ENCODE data around the gene CYP4B1.
"Not testable (repeated sequence)": the region's sequence is repeated elsewhere in the genome, so short reads cannot be mapped to it uniquely, and the experiment has no call there.

DNA sequence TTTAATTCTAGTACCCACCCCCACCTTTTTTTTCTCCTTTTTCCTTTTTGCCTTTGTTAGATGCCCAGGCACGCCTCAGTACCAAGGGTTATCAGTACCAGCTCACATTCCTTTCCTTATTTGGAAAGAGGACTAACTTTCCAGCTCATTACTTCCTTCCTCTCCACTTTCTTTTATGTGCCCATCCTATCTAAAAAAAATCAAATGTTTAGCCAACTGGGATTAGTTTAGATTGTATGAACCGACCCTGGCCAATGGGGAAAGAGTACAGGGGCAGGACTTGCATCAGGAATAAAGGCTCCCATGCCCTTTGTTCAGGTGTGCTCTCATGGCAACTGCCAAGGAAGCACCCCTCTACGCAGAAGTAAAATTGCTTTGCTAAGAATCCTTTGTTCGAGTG is 44.1 kb upstream of the CYP4B1 start:
- TF ChIP-seq CTCF, ZNF114, ZNF37A, GLIS1, PRDM10 (tag by site-specific recombination; IDR thresholded peaks at IDR 0.05): not testable (repeated sequence)
- TF ChIP-seq, protein P1, sequence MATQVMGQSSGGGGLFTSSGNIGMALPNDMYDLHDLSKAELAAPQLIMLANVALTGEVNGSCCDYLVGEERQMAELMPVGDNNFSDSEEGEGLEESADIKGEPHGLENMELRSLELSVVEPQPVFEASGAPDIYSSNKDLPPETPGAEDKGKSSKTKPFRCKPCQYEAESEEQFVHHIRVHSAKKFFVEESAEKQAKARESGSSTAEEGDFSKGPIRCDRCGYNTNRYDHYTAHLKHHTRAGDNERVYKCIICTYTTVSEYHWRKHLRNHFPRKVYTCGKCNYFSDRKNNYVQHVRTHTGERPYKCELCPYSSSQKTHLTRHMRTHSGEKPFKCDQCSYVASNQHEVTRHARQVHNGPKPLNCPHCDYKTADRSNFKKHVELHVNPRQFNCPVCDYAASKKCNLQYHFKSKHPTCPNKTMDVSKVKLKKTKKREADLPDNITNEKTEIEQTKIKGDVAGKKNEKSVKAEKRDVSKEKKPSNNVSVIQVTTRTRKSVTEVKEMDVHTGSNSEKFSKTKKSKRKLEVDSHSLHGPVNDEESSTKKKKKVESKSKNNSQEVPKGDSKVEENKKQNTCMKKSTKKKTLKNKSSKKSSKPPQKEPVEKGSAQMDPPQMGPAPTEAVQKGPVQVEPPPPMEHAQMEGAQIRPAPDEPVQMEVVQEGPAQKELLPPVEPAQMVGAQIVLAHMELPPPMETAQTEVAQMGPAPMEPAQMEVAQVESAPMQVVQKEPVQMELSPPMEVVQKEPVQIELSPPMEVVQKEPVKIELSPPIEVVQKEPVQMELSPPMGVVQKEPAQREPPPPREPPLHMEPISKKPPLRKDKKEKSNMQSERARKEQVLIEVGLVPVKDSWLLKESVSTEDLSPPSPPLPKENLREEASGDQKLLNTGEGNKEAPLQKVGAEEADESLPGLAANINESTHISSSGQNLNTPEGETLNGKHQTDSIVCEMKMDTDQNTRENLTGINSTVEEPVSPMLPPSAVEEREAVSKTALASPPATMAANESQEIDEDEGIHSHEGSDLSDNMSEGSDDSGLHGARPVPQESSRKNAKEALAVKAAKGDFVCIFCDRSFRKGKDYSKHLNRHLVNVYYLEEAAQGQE (tag by site-specific recombination; IDR thresholded peaks at IDR 0.05), result not testable (repeated sequence)
- TF ChIP-seq, protein P2, sequence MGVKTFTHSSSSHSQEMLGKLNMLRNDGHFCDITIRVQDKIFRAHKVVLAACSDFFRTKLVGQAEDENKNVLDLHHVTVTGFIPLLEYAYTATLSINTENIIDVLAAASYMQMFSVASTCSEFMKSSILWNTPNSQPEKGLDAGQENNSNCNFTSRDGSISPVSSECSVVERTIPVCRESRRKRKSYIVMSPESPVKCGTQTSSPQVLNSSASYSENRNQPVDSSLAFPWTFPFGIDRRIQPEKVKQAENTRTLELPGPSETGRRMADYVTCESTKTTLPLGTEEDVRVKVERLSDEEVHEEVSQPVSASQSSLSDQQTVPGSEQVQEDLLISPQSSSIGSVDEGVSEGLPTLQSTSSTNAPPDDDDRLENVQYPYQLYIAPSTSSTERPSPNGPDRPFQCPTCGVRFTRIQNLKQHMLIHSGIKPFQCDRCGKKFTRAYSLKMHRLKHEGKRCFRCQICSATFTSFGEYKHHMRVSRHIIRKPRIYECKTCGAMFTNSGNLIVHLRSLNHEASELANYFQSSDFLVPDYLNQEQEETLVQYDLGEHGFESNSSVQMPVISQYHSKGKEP (tag by site-specific recombination; IDR thresholded peaks at IDR 0.05), result not testable (repeated sequence)
- TF ChIP-seq, protein P3, sequence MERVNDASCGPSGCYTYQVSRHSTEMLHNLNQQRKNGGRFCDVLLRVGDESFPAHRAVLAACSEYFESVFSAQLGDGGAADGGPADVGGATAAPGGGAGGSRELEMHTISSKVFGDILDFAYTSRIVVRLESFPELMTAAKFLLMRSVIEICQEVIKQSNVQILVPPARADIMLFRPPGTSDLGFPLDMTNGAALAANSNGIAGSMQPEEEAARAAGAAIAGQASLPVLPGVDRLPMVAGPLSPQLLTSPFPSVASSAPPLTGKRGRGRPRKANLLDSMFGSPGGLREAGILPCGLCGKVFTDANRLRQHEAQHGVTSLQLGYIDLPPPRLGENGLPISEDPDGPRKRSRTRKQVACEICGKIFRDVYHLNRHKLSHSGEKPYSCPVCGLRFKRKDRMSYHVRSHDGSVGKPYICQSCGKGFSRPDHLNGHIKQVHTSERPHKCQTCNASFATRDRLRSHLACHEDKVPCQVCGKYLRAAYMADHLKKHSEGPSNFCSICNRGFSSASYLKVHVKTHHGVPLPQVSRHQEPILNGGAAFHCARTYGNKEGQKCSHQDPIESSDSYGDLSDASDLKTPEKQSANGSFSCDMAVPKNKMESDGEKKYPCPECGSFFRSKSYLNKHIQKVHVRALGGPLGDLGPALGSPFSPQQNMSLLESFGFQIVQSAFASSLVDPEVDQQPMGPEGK (tag by site-specific recombination; IDR thresholded peaks at IDR 0.05), result not testable (repeated sequence)

Data from HEK293 (cell line).